NB4 (cell line): Measurements from ENCODE around the gene PLA2G3.

Experiments
- DNase-seq: peaks from one replicate; pipeline ENCODE4 v3.0.0; 2010; ENCODE audit warnings: low read depth
- H3K4me3 ChIP-seq: one replicate; pipeline ENCODE4 v1.5.1; 2011; ENCODE audit warnings: mild to moderate bottlenecking, low read depth, low read length, moderate library complexity
- CTCF ChIP-seq: IDR thresholded peaks from one replicate; pipeline ENCODE4 v1.5.1; 2012; ENCODE audit warnings: low read depth, low read length
- MAX ChIP-seq: IDR thresholded peaks from 2 replicates; pipeline ENCODE4 v1.6.1; 2011; ENCODE audit warnings: low read depth, low read length
- MYC ChIP-seq: IDR thresholded peaks from 2 replicates; pipeline ENCODE4 v1.6.1; 2011; ENCODE audit warnings: low read depth, low read length
- POLR2A ChIP-seq: IDR thresholded peaks from 2 replicates; pipeline ENCODE4 v1.6.1; 2011; ENCODE audit warnings: mild to moderate bottlenecking; ENCODE audit not compliant: insufficient read length; ENCODE audit errors: extremely low read depth

PLA2G3 gene

DNA sequence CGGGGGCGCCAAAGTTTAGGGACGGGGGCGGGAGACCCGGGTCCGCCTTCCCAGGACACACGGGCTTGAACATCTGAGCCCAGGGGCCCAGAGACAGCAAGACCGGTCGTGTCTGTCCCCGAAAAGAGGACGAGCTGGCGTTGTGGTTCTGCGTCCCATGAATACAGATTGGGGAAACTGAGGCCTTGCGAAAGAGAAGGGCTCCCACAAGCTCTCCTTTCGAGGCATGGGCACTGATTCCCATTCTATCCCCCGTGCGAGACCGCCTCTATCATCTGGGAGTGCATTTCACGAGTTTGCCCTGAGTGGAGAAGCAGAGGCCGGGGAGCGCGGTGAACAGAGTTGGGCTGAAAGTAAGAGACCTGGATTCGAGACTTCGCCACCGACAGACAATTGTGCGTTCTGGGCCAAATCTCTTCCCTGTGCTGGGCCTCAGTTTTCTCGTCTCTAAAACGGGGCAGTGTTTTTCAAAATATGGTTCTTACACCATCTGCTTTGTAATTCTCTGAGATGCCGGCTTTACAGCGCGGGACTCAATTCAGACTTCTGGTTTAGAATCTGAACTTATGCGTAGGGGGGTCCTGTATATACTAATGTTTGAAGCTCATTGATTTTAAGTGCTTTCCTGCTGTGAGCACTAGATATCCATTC lies 20.1 kb upstream of the PLA2G3 start:
- no peak for TF ChIP-seq POLR2A
- no peak for TF ChIP-seq MYC
- no peak for TF ChIP-seq CTCF
- no peak for TF ChIP-seq MAX
- DNase-seq = no peak
- peak overlapping the region; percentile 84 for H3K4me3 ChIP-seq

DNA sequence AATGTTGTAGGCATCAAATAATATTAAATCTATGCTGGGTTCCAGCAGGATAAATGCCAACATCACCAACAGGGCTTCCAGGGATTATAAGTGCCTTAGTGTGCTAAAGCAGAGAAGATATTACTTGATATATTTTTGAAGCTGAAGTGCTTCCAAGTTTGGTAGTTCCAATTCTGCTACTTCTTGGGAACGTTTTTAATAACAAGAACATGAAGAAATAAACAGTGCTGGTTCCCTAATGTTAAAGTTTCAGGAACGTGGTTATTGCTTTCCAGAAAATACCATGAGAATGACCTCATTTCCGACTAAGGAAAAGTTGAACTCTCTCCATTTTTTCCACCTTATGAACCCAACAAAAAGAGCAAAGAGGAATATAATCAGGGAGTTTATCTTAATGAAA lies 15.1 kb upstream of the PLA2G3 start:
- TF ChIP-seq POLR2A (no peak), MYC (no peak), MAX (no peak), CTCF (no peak)
- DNase-seq = no peak
- H3K4me3 ChIP-seq = no peak overlapping the region

DNA sequence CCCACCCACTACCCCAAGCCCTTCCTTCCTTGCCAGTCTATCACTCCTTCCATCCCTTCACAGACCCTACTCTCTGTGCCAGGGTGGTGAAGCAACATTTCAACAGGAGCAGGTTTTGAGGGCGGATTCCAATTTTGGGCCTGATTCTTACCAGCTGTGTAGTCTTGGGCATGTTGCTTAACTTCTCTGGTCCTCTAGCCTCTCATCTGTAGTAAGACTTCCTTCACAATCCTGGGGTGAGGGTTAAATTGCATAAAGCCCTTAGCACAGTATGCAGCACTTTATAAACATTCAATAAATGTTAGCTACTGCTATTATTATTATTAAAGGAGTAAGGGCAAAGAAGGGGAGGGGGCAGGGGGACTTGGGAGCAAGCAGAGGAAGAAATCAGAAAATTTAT lies 14.7 kb upstream of the PLA2G3 start:
- H3K4me3 ChIP-seq = no peak overlapping the region
- DNase-seq = no peak
- TF ChIP-seq MAX (no peak), POLR2A (no peak), CTCF (no peak), MYC (no peak)

- TF ChIP-seq POLR2A (no peak), MYC (no peak), MAX (no peak), CTCF (no peak)
- no peak for DNase-seq
- no peak overlapping the region for H3K4me3 ChIP-seq
Measured at GRCh38 chr22:31153357-31153756, 13.0 kb upstream of the PLA2G3 start.

- H3K4me3 ChIP-seq = no peak overlapping the region
- TF ChIP-seq CTCF (no peak), POLR2A (no peak), MAX (no peak), MYC (no peak)
- DNase-seq = no peak
Measured at GRCh38 chr22:31151872-31152271, 11.6 kb upstream of the PLA2G3 start.

DNA sequence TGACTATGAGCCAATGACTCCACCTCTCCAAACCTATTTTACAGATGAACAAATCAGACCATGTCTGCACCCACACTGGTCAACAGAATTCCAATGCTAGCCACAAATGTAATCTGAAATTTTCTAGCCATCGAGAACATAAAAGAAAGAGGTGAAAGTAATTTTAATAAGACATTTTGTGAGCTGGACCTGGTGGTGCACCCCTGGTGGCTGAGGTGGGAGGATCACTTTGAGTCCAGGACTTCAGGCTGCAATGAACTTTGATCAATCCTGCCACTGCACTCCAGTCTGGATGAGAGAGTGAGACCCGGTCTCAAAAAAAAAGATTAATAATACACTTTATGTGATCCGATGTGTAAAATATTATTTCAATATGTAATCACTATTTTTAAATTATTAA lies 10.3 kb upstream of the PLA2G3 start:
- no peak overlapping the region for H3K4me3 ChIP-seq
- peak; percentile 4 for TF ChIP-seq CTCF
- TF ChIP-seq MAX = no peak
- no peak for DNase-seq
